Tibial artery (tissue), 4 donors: ENCODE results near the gene SORCS2.

Experiments used
- DNase-seq, 2 donors: peaks; one replicate each; pipeline ENCODE4 v3.0.0-alpha.2; 2019
- H3K27ac ChIP-seq, 2 donors: fragments of 200-600 bp; sonication (generic) in 1 of 2; 1 replicate in 1 of 2; 2 replicates in 1 of 2; pipeline ENCODE4 v1.5.1; 2018 to 2019; ENCODE audit warnings: mild to moderate bottlenecking in 1 of 2
- H3K27me3 ChIP-seq, 2 donors: fragments of 200-600 bp; sonication (generic) in 1 of 2; one replicate each; pipeline versions ENCODE4 v1.5.1 to v1.6.0; 2016 to 2019
- H3K36me3 ChIP-seq, 3 donors: fragments of 200-600 bp; sonication (generic) in 2 of 3; one replicate each; pipeline ENCODE4 v1.5.1; 2016 to 2019; ENCODE audit warnings: mild to moderate bottlenecking in 2 of 3
- H3K4me1 ChIP-seq, 4 donors: fragments of 200-600 bp; sonication (generic) in 2 of 4; 1 replicate in 3 of 4; 2 replicates in 1 of 4; pipeline ENCODE4 v1.5.1; 2016 to 2019
- H3K4me3 ChIP-seq, 2 donors: fragments of 200-600 bp; sonication (generic) in 1 of 2; 1 replicate in 1 of 2; 2 replicates in 1 of 2; pipeline ENCODE4 v1.5.1; 2018 to 2019; ENCODE audit warnings: mild to moderate bottlenecking in 2 of 2
- H3K9me3 ChIP-seq, 3 donors: fragments of 200-600 bp; sonication (generic) in 1 of 3; one replicate each; pipeline ENCODE4 v1.5.1; 2016 to 2019
- intact Hi-C: fragments of 100-400 bp; cut with DNase I; formaldehyde crosslinking; loops from one replicate; pipeline ENCODE4 v1.15.0; 2023; ENCODE audit warnings: low total_unique reads
- TF ChIP-seq, protein P1 (sequence below), 2 experiments: fragments of 200-600 bp in 1 of 2; fragments of 450-650 bp in 1 of 2; IDR thresholded peaks; one replicate each; pipeline ENCODE4 v1.5.1; 2017 to 2019; ENCODE audit warnings: antibody characterized with exemption in 2 of 2, mild to moderate bottlenecking in 1 of 2, moderate library complexity in 1 of 2

Gene SORCS2

DNA sequence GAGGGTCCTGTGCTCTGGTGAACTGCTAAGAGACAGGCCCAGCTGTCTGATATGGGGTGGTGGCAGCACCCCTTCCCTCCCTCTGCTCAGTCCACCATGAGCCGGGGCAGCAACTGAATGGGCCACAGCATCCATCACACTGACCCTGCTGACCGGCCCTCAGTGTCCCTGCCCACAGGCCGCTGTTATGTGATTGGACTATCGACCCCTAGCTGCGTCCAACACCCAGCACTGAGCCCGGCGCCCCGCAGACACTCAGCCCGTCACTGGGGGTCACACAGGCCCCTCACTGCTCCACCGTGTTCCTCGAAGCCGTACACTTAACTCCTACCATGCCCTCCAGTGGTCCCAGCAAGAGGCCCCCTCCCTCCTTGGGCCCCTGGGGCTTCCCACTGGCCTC lies 331.2 kb downstream of the SORCS2 start:
- Histone ChIP-seq H3K27me3 (peaks cover 0 to 54% of the 10 kb centered on the region in 2 donors), H3K4me3 (no peak overlapping the region), H3K4me1 (no peaks in the 10 kb centered on the region), H3K9me3 (no peaks in the 10 kb centered on the region), H3K36me3 (no peaks in the 10 kb centered on the region), H3K27ac (no peak overlapping the region)
- intact Hi-C loops, result no loop called here
- TF ChIP-seq, protein P1, sequence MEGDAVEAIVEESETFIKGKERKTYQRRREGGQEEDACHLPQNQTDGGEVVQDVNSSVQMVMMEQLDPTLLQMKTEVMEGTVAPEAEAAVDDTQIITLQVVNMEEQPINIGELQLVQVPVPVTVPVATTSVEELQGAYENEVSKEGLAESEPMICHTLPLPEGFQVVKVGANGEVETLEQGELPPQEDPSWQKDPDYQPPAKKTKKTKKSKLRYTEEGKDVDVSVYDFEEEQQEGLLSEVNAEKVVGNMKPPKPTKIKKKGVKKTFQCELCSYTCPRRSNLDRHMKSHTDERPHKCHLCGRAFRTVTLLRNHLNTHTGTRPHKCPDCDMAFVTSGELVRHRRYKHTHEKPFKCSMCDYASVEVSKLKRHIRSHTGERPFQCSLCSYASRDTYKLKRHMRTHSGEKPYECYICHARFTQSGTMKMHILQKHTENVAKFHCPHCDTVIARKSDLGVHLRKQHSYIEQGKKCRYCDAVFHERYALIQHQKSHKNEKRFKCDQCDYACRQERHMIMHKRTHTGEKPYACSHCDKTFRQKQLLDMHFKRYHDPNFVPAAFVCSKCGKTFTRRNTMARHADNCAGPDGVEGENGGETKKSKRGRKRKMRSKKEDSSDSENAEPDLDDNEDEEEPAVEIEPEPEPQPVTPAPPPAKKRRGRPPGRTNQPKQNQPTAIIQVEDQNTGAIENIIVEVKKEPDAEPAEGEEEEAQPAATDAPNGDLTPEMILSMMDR (IDR thresholded peaks at IDR 0.05), result no peak
- no peak for DNase-seq

DNA sequence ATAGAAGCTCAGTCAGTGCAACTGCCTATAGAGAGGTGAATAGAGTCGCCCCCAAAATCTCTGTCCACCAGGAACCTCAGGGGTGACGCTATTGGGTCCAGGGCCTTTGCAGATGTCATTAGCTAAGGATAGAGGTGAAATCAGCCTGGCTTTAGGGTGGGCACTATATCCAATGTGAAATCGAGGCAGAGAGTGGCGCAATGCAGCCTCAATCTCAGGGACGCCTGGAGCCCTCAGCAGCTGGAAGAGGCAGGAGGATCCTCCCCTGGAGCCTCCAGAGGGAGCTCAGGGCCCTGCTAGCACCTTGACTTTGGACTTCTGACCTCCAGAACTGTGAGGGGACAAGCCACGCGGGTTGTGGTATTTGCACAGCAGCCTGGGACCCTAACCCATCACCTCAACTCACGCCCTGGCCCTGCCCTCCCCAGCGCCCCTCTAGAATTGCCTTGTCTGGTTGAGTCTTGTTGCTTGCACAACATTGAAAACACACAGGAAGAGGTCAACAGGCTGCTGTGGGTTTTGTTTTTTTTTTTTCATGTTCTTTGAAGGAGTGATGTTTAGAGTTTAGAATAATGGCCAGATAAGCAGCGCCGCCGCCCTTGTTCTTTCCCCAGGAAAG lies 331.8 kb downstream of the SORCS2 start:
- Histone ChIP-seq H3K27ac (no peak overlapping the region), H3K4me1 (no peaks in the 10 kb centered on the region), H3K4me3 (no peak overlapping the region), H3K27me3 (peaks cover 0 to 51% of the 10 kb centered on the region in 2 donors), H3K36me3 (no peaks in the 10 kb centered on the region), H3K9me3 (no peaks in the 10 kb centered on the region)
- TF ChIP-seq, protein P1 (IDR thresholded peaks at IDR 0.05), result no peak
- no peak for DNase-seq
- intact Hi-C loops, result no loop called here

DNA sequence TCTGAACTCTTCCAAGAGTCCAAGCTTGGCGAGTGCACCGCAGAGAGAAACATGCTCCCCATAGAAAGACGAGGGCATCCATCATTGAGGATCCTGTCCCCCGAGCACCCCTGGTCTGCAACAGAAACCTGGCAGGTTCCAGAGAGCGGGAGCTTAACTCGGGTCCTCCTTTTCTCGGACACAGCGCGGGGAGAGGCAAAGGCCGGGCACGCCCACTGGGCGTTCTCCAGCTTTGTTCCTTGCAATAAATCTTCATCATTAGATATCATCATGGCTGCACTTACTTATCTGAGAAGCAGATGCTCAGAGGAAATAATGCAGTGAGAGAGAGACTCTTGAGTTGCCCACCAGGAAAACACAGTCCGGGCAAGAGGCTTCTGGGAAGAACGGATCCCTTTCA lies 332.5 kb downstream of the SORCS2 start:
- Histone ChIP-seq H3K4me3 (no peak overlapping the region), H3K27me3 (peaks cover 0 to 45% of the 10 kb centered on the region in 2 donors), H3K27ac (no peak overlapping the region), H3K36me3 (no peaks in the 10 kb centered on the region), H3K9me3 (no peaks in the 10 kb centered on the region), H3K4me1 (no peaks in the 10 kb centered on the region)
- TF ChIP-seq, protein P1 (IDR thresholded peaks at IDR 0.05), result no peak
- DNase-seq, result no peak
- intact Hi-C loops, result no loop called here

DNA sequence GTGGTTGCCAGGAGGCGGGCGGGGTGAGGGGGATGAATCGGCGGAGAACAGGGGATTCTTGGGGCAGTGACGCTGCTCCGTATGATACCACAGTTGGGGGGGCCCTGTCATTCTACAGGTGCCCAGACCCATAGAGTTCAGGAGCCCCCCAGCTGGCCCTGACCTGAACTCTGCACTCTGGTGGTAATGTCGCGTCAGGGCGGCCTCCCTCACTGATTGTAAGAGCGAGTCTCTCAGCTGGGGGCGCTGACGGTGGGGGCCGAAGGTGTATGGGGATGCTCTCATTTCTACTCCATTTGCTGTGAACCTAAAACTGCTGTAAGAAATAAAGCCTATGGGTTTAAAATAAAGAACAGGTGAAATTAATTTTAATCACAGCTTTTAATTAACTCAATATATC lies 334.2 kb downstream of the SORCS2 start:
- Histone ChIP-seq H3K4me1 (no peaks in the 10 kb centered on the region), H3K36me3 (no peaks in the 10 kb centered on the region), H3K4me3 (no peak overlapping the region), H3K9me3 (no peaks in the 10 kb centered on the region), H3K27me3 (peaks cover 0 to 32% of the 10 kb centered on the region in 2 donors), H3K27ac (no peak overlapping the region)
- intact Hi-C loops, result no loop called here
- DNase-seq, result no peak
- TF ChIP-seq, protein P1 (IDR thresholded peaks at IDR 0.05), result no peak

DNA sequence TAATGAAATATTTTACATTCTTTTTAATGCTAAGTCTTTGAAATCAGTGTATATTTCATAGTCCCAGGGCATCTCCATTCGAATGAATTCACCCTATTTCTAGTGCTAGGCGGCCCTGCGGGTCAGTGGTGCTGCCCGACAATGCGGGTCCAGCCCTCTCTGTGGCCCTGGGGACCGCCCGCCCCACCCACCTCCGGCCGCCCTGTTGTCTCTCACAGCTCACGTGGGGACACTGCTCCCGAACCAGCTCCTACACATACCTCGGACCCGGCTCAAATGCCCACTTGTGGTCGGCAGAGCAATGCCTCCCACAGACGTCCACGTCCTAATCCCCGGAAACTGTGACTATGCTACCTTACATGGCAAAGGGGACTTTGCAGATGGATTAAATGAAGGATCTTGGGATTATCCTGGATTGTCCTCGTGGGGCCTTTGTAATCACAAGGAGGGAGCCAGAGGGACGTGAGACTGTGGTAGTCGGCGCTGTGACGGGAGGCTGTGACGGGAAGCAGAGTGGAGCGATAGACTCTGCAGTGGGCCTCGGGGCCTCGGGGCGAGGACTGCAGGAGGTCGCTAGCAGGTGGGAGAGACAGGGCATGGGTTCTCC lies 334.7 kb downstream of the SORCS2 start:
- Histone ChIP-seq H3K27me3 (peaks cover 0 to 28% of the 10 kb centered on the region in 2 donors), H3K36me3 (no peaks in the 10 kb centered on the region), H3K27ac (no peak overlapping the region), H3K9me3 (no peaks in the 10 kb centered on the region), H3K4me3 (no peak overlapping the region), H3K4me1 (no peaks in the 10 kb centered on the region)
- intact Hi-C loops, result no loop called here
- no peak for DNase-seq
- TF ChIP-seq, protein P1 (IDR thresholded peaks at IDR 0.05), result no peak
